IMR-90 (cell line): ENCODE results near the gene APP.

ENCODE experiments used
- BHLHE40 ChIP-seq: fragments of 150-350 bp; IDR thresholded peaks from 2 replicates; pipeline ENCODE4 v1.6.1; 2016; ENCODE audit warnings: mild to moderate bottlenecking, low read depth, low read length
- CTCF ChIP-seq: conservative IDR thresholded peaks from 2 replicates; pipeline ENCODE4 v1.5.1; 2012; ENCODE audit warnings: mild to moderate bottlenecking, low read depth, low read length, improper control_type of control experiment
- FOS ChIP-seq: fragments of 150-350 bp; IDR thresholded peaks from 2 replicates; pipeline ENCODE4 v1.6.1; 2016; ENCODE audit warnings: low read depth, low read length
- MAFK ChIP-seq: IDR thresholded peaks from 2 replicates; pipeline ENCODE4 v1.6.1; 2012; ENCODE audit warnings: low read depth, low read length, improper control_type of control experiment
- MAZ ChIP-seq: IDR thresholded peaks from 2 replicates; pipeline ENCODE4 v1.6.1; 2012; ENCODE audit warnings: low read depth, mild to moderate bottlenecking, low read length, improper control_type of control experiment, moderate library complexity, borderline replicate concordance
- MXI1 ChIP-seq: IDR thresholded peaks from 2 replicates; pipeline ENCODE4 v1.6.1; 2012; ENCODE audit warnings: low read depth, mild to moderate bottlenecking, low read length, moderate library complexity, borderline replicate concordance
- POLR2A ChIP-seq: IDR thresholded peaks from 2 replicates; pipeline ENCODE4 v1.6.1; 2012; ENCODE audit warnings: mild to moderate bottlenecking, low read depth, low read length
- RCOR1 ChIP-seq: IDR thresholded peaks from 2 replicates; pipeline ENCODE4 v1.6.1; 2012; ENCODE audit warnings: mild to moderate bottlenecking, low read length, improper control_type of control experiment; ENCODE audit not compliant: insufficient replicate concordance
- RFX5 ChIP-seq: IDR thresholded peaks from 2 replicates; pipeline ENCODE4 v1.8.0; 2012; ENCODE audit warnings: low read depth, mild to moderate bottlenecking, low read length, moderate library complexity
- SMC3 ChIP-seq: fragments of 150-350 bp; IDR thresholded peaks from 2 replicates; pipeline ENCODE4 v1.6.1; 2016; ENCODE audit warnings: low read depth, mild to moderate bottlenecking, antibody characterized with exemption, low read length, moderate library complexity
- USF2 ChIP-seq: fragments of 150-350 bp; IDR thresholded peaks from 2 replicates; pipeline ENCODE4 v1.6.1; 2017; ENCODE audit warnings: mild to moderate bottlenecking, antibody characterized with exemption, low read length, low read depth

DNA sequence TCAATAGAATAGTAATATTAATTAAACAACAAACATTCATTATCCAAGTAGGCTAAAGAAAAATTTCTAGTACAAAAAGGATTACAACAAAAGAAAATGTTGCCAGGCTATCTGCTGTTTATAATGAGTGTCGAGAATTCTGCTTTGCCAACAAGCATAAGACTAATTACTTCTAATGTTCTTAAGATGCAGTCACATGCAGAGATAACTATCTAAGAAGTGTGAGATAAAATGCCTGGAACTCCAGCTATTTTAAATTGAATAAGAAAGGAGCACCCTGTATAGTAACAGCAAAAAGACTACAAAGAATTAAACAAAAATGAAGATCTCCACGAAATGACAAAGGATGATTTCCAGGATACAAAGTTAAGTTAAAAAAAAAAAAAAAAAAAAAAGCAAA lies 59.9 kb downstream of the APP start:
- no peak for TF ChIP-seq MAZ
- no peak for TF ChIP-seq POLR2A
- TF ChIP-seq SMC3, result no peak
- no peak for TF ChIP-seq CTCF
- TF ChIP-seq RCOR1, result no peak
- TF ChIP-seq MAFK, result no peak
- TF ChIP-seq USF2, result no peak
- no peak for TF ChIP-seq MXI1
- no peak for TF ChIP-seq BHLHE40
- TF ChIP-seq FOS, result no peak
- no peak for TF ChIP-seq RFX5
